Stimulated activated naive B cell treated with anti-CD40 and anti-IgM and Interleukin-4, amounts not matched to agents 10 μg/mL and 1 μg/mL and 100 μg/mL, for 72 hours (primary cell): ENCODE measurements around the gene PTPRD.

Experiments
- ATAC-seq, 2 donors: fragments of 150-1000 bp; cut with Tn5 transposase; replicated peaks; 2 replicates each; pipeline ENCODE4 v1.10.0; 2021; ENCODE audit warnings: moderate library complexity in 1 of 2
- DNase-seq: peaks from one replicate; pipeline ENCODE4 v3.0.0; 2021
- H3K27ac Mint-ChIP-seq: one replicate; pipeline ENCODE4 v1.8.0; 2022; ENCODE audit warnings: mild to moderate bottlenecking, mixed read lengths
- H3K27me3 Mint-ChIP-seq, 2 donors: one replicate each; pipeline ENCODE4 v1.8.0; 2022; ENCODE audit warnings: mixed read lengths in 2 of 2
- H3K36me3 Mint-ChIP-seq, 2 donors: one replicate each; pipeline ENCODE4 v1.8.0; 2022; ENCODE audit warnings: mixed read lengths in 2 of 2, mild to moderate bottlenecking in 1 of 2
- H3K4me1 Mint-ChIP-seq, 2 donors: one replicate each; pipeline ENCODE4 v1.8.0; 2022; ENCODE audit warnings: mixed read lengths in 2 of 2, mild to moderate bottlenecking in 1 of 2
- H3K4me3 Mint-ChIP-seq, 2 donors: one replicate each; pipeline ENCODE4 v1.8.0; 2022; ENCODE audit warnings: mild to moderate bottlenecking in 2 of 2, mixed read lengths in 2 of 2, moderate library complexity in 1 of 2
- H3K9me3 Mint-ChIP-seq, 2 donors: one replicate each; pipeline ENCODE4 v1.8.0; 2022; ENCODE audit warnings: mixed read lengths in 2 of 2, mild to moderate bottlenecking in 1 of 2

The PTPRD gene

GRCh38 chr9:8799615-8800014 lies 1813.2 kb downstream of the PTPRD start:
- Mint-ChIP-seq H3K36me3 (no peaks in the 10 kb centered on the region), H3K27me3 (no peaks in the 10 kb centered on the region), H3K4me1 (no peaks in the 10 kb centered on the region), H3K4me3 (no peak overlapping the region), H3K9me3 (no peaks in the 10 kb centered on the region), H3K27ac (no peak overlapping the region)
- ATAC-seq: no peak
- DNase-seq: no peak

- H3K9me3 Mint-ChIP-seq: no peaks in the 10 kb centered on the region
- ATAC-seq (no peak), DNase-seq (no peak)
- H3K36me3 Mint-ChIP-seq: no peaks in the 10 kb centered on the region
- no peak overlapping the region for H3K27ac Mint-ChIP-seq
- H3K4me3 Mint-ChIP-seq: no peak overlapping the region
- H3K4me1 Mint-ChIP-seq: no peaks in the 10 kb centered on the region
- no peaks in the 10 kb centered on the region for H3K27me3 Mint-ChIP-seq
These were observed 1813.6 kb downstream of the PTPRD start for GRCh38 chr9:8799206-8799605.

- H3K4me1 Mint-ChIP-seq: no peaks in the 10 kb centered on the region
- H3K27me3 Mint-ChIP-seq: no peaks in the 10 kb centered on the region
- H3K27ac Mint-ChIP-seq: no peak overlapping the region
- H3K9me3 Mint-ChIP-seq: no peaks in the 10 kb centered on the region
- ATAC-seq (no peak), DNase-seq (no peak)
- H3K36me3 Mint-ChIP-seq: no peaks in the 10 kb centered on the region
- no peak overlapping the region for H3K4me3 Mint-ChIP-seq
These were observed 1828.0 kb downstream of the PTPRD start for GRCh38 chr9:8784838-8785237.

GRCh38 chr9:8783941-8784340 lies 1828.9 kb downstream of the PTPRD start:
- no peak overlapping the region for H3K27ac Mint-ChIP-seq
- H3K4me3 Mint-ChIP-seq: no peak overlapping the region
- H3K9me3 Mint-ChIP-seq: no peaks in the 10 kb centered on the region
- no peak for ATAC-seq
- H3K27me3 Mint-ChIP-seq: no peaks in the 10 kb centered on the region
- no peaks in the 10 kb centered on the region for H3K4me1 Mint-ChIP-seq
- DNase-seq: no peak
- H3K36me3 Mint-ChIP-seq: no peaks in the 10 kb centered on the region

GRCh38 chr9:8782237-8782636 lies 1830.6 kb downstream of the PTPRD start:
- ATAC-seq (no peak), DNase-seq (no peak)
- Mint-ChIP-seq H3K9me3 (no peaks in the 10 kb centered on the region), H3K36me3 (no peaks in the 10 kb centered on the region), H3K4me3 (no peak overlapping the region), H3K27ac (no peak overlapping the region), H3K4me1 (no peaks in the 10 kb centered on the region), H3K27me3 (no peaks in the 10 kb centered on the region)

GRCh38 chr9:8781458-8781857 lies 1831.3 kb downstream of the PTPRD start:
- Mint-ChIP-seq H3K4me3 (no peak overlapping the region), H3K36me3 (no peaks in the 10 kb centered on the region), H3K4me1 (no peaks in the 10 kb centered on the region), H3K27me3 (no peaks in the 10 kb centered on the region), H3K9me3 (no peaks in the 10 kb centered on the region), H3K27ac (no peak overlapping the region)
- no peak for ATAC-seq
- DNase-seq: no peak

- Mint-ChIP-seq H3K9me3 (no peaks in the 10 kb centered on the region), H3K27me3 (no peaks in the 10 kb centered on the region), H3K27ac (no peak overlapping the region), H3K36me3 (no peaks in the 10 kb centered on the region), H3K4me3 (no peak overlapping the region), H3K4me1 (no peaks in the 10 kb centered on the region)
- no peak for DNase-seq
- no peak for ATAC-seq
These were observed 1832.4 kb downstream of the PTPRD start for GRCh38 chr9:8780386-8780785.

- H3K27ac Mint-ChIP-seq: no peak overlapping the region
These were observed 1833.3 kb downstream of the PTPRD start for GRCh38 chr9:8779478-8779877.

GRCh38 chr9:8778356-8778755 lies 1834.4 kb downstream of the PTPRD start:
- no peaks in the 10 kb centered on the region for H3K27me3 Mint-ChIP-seq
- H3K9me3 Mint-ChIP-seq: no peaks in the 10 kb centered on the region
- H3K4me3 Mint-ChIP-seq: no peak overlapping the region
- ATAC-seq: no peak
- H3K4me1 Mint-ChIP-seq: no peaks in the 10 kb centered on the region
- no peak overlapping the region for H3K27ac Mint-ChIP-seq
- DNase-seq: no peak
- H3K36me3 Mint-ChIP-seq: no peaks in the 10 kb centered on the region

More at GRCh38 chr9:8779478-8779877, 1833.3 kb downstream of the PTPRD start:
- Mint-ChIP-seq H3K4me1 (no peaks in the 10 kb centered on the region), H3K36me3 (no peaks in the 10 kb centered on the region), H3K9me3 (no peaks in the 10 kb centered on the region), H3K27me3 (no peaks in the 10 kb centered on the region), H3K4me3 (no peak overlapping the region)
- ATAC-seq (no peak), DNase-seq (no peak)

- Mint-ChIP-seq H3K4me3 (no peak overlapping the region), H3K4me1 (no peaks in the 10 kb centered on the region), H3K27me3 (no peaks in the 10 kb centered on the region), H3K36me3 (no peaks in the 10 kb centered on the region), H3K9me3 (no peaks in the 10 kb centered on the region), H3K27ac (no peak overlapping the region)
- ATAC-seq (no peak), DNase-seq (no peak)
These were observed 1840.5 kb downstream of the PTPRD start for GRCh38 chr9:8772302-8772701.

GRCh38 chr9:8769153-8769552 lies 1843.6 kb downstream of the PTPRD start:
- Mint-ChIP-seq H3K4me1 (no peaks in the 10 kb centered on the region), H3K4me3 (no peak overlapping the region), H3K36me3 (no peaks in the 10 kb centered on the region), H3K27me3 (no peaks in the 10 kb centered on the region), H3K9me3 (no peaks in the 10 kb centered on the region), H3K27ac (no peak overlapping the region)
- DNase-seq: no peak
- ATAC-seq: no peak

- no peak for DNase-seq
- H3K27ac Mint-ChIP-seq: no peak overlapping the region
- no peaks in the 10 kb centered on the region for H3K27me3 Mint-ChIP-seq
- no peak overlapping the region for H3K4me3 Mint-ChIP-seq
- ATAC-seq: no peak
- no peaks in the 10 kb centered on the region for H3K36me3 Mint-ChIP-seq
- H3K9me3 Mint-ChIP-seq: no peaks in the 10 kb centered on the region
- H3K4me1 Mint-ChIP-seq: peaks cover 0 to 1% of the 10 kb centered on the region in 2 donors
These were observed 1846.7 kb downstream of the PTPRD start for GRCh38 chr9:8766096-8766495.

- no peaks in the 10 kb centered on the region for H3K27me3 Mint-ChIP-seq
- no peak overlapping the region for H3K4me3 Mint-ChIP-seq
- peaks cover 2 to 3% of the 10 kb centered on the region in 2 donors for H3K36me3 Mint-ChIP-seq
- peaks cover 11 to 22% of the 10 kb centered on the region in 2 donors for H3K4me1 Mint-ChIP-seq
- no peak for ATAC-seq
- H3K27ac Mint-ChIP-seq: no peak overlapping the region
- H3K9me3 Mint-ChIP-seq: no peaks in the 10 kb centered on the region
- DNase-seq: no peak
These were observed 1848.8 kb downstream of the PTPRD start for GRCh38 chr9:8764051-8764450.

GRCh38 chr9:8762479-8763085 lies 1850.2 kb downstream of the PTPRD start:
- Mint-ChIP-seq H3K4me3 (no peak overlapping the region), H3K36me3 (peaks cover 2 to 3% of the 10 kb centered on the region in 2 donors), H3K4me1 (peaks cover 11 to 23% of the 10 kb centered on the region in 2 donors), H3K9me3 (no peaks in the 10 kb centered on the region), H3K27ac (no peak overlapping the region), H3K27me3 (no peaks in the 10 kb centered on the region)
- DNase-seq: no peak
- ATAC-seq: no peak

- H3K27ac Mint-ChIP-seq: peak overlapping the region; percentile 16
- ATAC-seq (peak; percentile 71 to 75), DNase-seq (peak; percentile 24)
- no peaks in the 10 kb centered on the region for H3K9me3 Mint-ChIP-seq
- H3K27me3 Mint-ChIP-seq: no peaks in the 10 kb centered on the region
- peaks cover 2 to 3% of the 10 kb centered on the region in 2 donors for H3K36me3 Mint-ChIP-seq
- H3K4me3 Mint-ChIP-seq: peak overlapping the region; percentile 37 to 53
- H3K4me1 Mint-ChIP-seq: peaks cover 11 to 23% of the 10 kb centered on the region in 2 donors
These were observed 1852.6 kb downstream of the PTPRD start for GRCh38 chr9:8760000-8760767.
